Esophagus mucosa (tissue), 1 donor: ENCODE measurements around the gene HFE. TPM values are rescaled to one million over a fixed set of nuclear protein-coding genes. Genes with fewer than 3 reads are reported as not detected.

Experiments used
- ATAC-seq: fragments of 200-7000 bp; cut with Tn5 transposase; one replicate; pipeline ENCODE4 v1.9.1; 2020
- total RNA-seq: library from RNA; stranded (reverse); gene quantifications from one replicate; pipeline ENCODE4 v1.2.4, GENCODE V29; 2023
- donor health status: DM: yes; HTN: yes; CAD: no.

HFE gene
- total RNA-seq, 1 donor from 2014 or later, result 4.7 TPM

- no peak for ATAC-seq
Measured at GRCh38 chr6:26140254-26140966, 53.2 kb downstream of the HFE start.

DNA sequence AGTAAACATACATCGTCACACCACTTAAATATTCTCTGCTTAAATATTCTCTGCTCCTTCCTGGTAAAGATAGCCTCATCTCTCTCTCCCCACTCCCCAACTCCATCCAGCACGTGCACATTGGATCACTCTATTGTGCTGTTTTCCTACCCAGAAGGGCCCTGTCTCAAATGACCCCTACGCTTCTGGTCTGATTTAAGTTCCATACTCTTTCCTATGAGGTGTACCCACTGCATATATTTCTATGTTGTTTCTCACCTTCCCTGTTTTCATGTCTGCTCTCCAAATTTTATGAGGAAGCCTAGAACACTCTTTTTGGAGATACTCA lies 53.7 kb downstream of the HFE start:
- no peak for ATAC-seq

DNA sequence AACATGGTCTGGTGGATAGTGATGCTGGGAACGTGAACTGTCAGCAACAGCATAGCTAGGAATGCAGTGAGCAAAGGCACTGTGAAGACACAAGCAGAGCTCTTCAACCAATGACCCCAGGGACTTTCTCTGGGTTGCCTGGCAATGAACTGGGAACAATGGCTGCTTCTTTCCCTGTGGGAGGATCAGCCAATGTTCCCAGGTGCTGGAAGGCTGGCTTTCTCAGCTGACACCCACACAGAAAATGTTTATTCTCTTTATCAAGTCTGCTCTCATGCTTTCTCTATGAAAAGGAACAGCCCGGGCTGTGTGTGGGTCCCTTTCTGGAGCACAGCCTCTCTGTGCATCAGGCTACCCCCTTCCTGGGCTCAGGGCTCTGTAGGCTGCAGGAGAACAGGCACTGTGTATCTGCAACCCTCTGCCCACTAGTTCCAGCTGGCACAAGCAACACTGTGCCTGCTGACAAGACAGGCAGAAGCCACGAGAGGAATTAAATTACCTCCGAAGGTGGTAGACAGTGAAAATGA lies 54.2 kb downstream of the HFE start:
- no peak for ATAC-seq

DNA sequence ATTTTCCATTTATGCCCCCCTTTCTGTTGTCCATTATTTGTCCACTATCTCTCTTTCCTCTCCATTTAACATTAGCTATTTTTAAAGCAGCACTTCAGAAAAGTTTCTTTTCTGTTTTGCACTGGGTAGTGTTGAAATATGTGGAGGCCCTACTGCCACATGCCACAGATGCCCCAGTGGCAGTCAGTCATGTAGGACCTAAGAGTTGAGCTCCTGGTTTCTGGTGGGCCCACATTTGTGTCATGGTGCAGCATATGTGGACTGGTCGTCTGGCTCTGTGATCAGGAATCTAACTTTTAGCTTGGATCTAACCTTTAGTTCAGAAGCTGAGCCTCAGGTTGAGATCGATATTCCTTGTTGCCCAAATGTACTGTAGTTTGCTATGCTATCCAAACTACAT lies 54.8 kb downstream of the HFE start:
- no peak for ATAC-seq

Other genes with a start within 250 kb of the HFE start
- gene SLC17A3, start 213.2 kb upstream of the HFE start, total RNA-seq, result not detected
- gene SLC17A2, start 156.7 kb upstream of the HFE start, total RNA-seq, result not detected
- 7.2 TPM for gene TRIM38, start 124.6 kb upstream of the HFE start, total RNA-seq